ENCODE measurements around the gene BIRC7. TPM values are rescaled to one million over a fixed set of nuclear protein-coding genes. Genes with fewer than 3 reads are reported as not detected.

BIRC7 gene
- total RNA-seq, 1 donor from 2014 or later = 6.9 TPM

GRCh38 chr20:63192721-63193120, 43.0 kb upstream of the BIRC7 start:
- DNase-seq (ENCODE audit: low read depth, low spot score) = no peak
- Mint-ChIP-seq H3K9me3 (no peaks in the 10 kb centered on the region), H3K27me3 (ENCODE audit: low read depth) (peaks cover 3% of the 10 kb centered on the region), H3K4me3 (no peak overlapping the region), H3K27ac (ENCODE audit: unreplicated experiment) (no peak overlapping the region), H3K4me1 (peaks cover 9% of the 10 kb centered on the region), H3K36me3 (ENCODE audit: low read depth) (no peaks in the 10 kb centered on the region)
- TF ChIP-seq CTCF (conservative IDR thresholded peaks at IDR 0.05) = no peak

GRCh38 chr20:63194007-63194796, 41.5 kb upstream of the BIRC7 start:
- Mint-ChIP-seq H3K4me3 (no peak overlapping the region), H3K27me3 (ENCODE audit: low read depth) (peaks cover 3% of the 10 kb centered on the region), H3K4me1 (peaks cover 18% of the 10 kb centered on the region), H3K9me3 (no peaks in the 10 kb centered on the region), H3K36me3 (ENCODE audit: low read depth) (peaks cover 2% of the 10 kb centered on the region), H3K27ac (ENCODE audit: unreplicated experiment) (no peak overlapping the region)
- no peak for DNase-seq (ENCODE audit: low read depth, low spot score)
- no peak for TF ChIP-seq CTCF (conservative IDR thresholded peaks at IDR 0.05)

GRCh38 chr20:63194797-63195173, 40.9 kb upstream of the BIRC7 start:
- no peak for TF ChIP-seq CTCF (conservative IDR thresholded peaks at IDR 0.05)
- H3K4me3 Mint-ChIP-seq = no peak overlapping the region
- H3K27me3 Mint-ChIP-seq (ENCODE audit: low read depth) = no peaks in the 10 kb centered on the region
- peaks cover 14% of the 10 kb centered on the region for H3K4me1 Mint-ChIP-seq
- H3K36me3 Mint-ChIP-seq (ENCODE audit: low read depth) = peaks cover 2% of the 10 kb centered on the region
- no peak for DNase-seq (ENCODE audit: low read depth, low spot score)
- H3K27ac Mint-ChIP-seq (ENCODE audit: unreplicated experiment) = no peak overlapping the region
- no peaks in the 10 kb centered on the region for H3K9me3 Mint-ChIP-seq

DNA sequence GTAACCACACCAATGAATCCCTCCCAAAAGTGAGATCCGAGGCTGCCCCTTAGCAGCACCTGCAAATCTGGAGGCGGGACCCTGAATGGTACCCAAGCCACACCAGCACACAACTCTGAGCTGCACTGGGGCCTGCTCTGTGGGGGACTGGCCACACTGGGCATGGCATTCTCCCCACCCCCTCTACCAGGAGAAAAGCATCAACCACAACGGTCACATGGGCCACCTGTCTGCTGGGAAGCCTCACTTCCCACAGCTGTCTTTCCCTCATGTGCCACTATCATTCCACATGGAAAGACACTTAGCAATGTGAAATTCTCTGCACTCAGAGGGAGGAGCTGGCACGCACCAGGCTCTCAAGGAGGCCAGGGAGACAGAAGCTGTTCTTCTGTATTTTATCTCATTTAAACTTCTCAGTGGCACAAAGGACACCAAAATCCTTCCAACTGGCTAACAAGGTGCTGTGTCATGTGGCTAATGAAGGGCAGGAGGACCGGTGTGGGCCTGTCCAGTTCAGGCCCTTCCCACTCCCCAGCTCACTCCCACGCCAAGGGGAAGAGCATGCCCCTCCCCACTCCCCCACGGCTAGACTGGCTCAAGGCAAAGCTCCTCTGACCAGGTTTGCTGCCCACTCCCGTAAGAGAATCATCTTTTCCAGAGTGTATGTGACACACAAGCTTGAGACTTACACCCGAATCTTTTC, 38.8 kb upstream of the BIRC7 start:
- Mint-ChIP-seq H3K27me3 (ENCODE audit: low read depth) (no peaks in the 10 kb centered on the region), H3K9me3 (no peaks in the 10 kb centered on the region), H3K36me3 (ENCODE audit: low read depth) (peaks cover 2% of the 10 kb centered on the region), H3K27ac (ENCODE audit: unreplicated experiment) (no peak overlapping the region), H3K4me3 (no peak overlapping the region), H3K4me1 (peaks cover 14% of the 10 kb centered on the region)
- DNase-seq (ENCODE audit: low read depth, low spot score) = no peak
- no peak for TF ChIP-seq CTCF (conservative IDR thresholded peaks at IDR 0.05)

- DNase-seq (ENCODE audit: low read depth, low spot score) = no peak
- no peak overlapping the region for H3K27ac Mint-ChIP-seq (ENCODE audit: unreplicated experiment)
- no peaks in the 10 kb centered on the region for H3K27me3 Mint-ChIP-seq (ENCODE audit: low read depth)
- H3K36me3 Mint-ChIP-seq (ENCODE audit: low read depth) = peaks cover 2% of the 10 kb centered on the region
- no peak for TF ChIP-seq CTCF (conservative IDR thresholded peaks at IDR 0.05)
- no peaks in the 10 kb centered on the region for H3K9me3 Mint-ChIP-seq
- peaks cover 14% of the 10 kb centered on the region for H3K4me1 Mint-ChIP-seq
- no peak overlapping the region for H3K4me3 Mint-ChIP-seq
These were observed 37.1 kb upstream of the BIRC7 start for GRCh38 chr20:63198606-63199005.
